Neural progenitor cell (in vitro differentiated cells): ENCODE results near the gene ARMC9. TPM values are rescaled to one million over a fixed set of nuclear protein-coding genes. Genes with fewer than 3 reads are reported as not detected.

ENCODE experiments used
- DNase-seq: peaks from one replicate; pipeline ENCODE4 v3.0.0-alpha.2; 2016; ENCODE audit warnings: low spot score
- H2AFZ ChIP-seq: fragments of 200-600 bp; sonication (generic); replicated peaks from 2 replicates; pipeline ENCODE4 v1.6.1; 2016; ENCODE audit warnings: antibody characterized with exemption
- H3F3A ChIP-seq: fragments of 200-600 bp; sonication (generic); 2 replicates; pipeline ENCODE4 v1.6.1; 2016; ENCODE audit warnings: antibody characterized with exemption, low read depth
- H3K27ac ChIP-seq: fragments of 200-600 bp; sonication (generic); 2 replicates; pipeline ENCODE4 v1.5.1; 2016; ENCODE audit warnings: mild to moderate bottlenecking
- H3K27me3 ChIP-seq: fragments of 200-600 bp; sonication (generic); 2 replicates; pipeline ENCODE4 v1.6.1; 2016; ENCODE audit warnings: mild to moderate bottlenecking, moderate library complexity
- H3K36me3 ChIP-seq: fragments of 200-600 bp; sonication (generic); 2 replicates; pipeline ENCODE4 v1.5.1; 2016
- H3K4me1 ChIP-seq: fragments of 200-600 bp; sonication (generic); 2 replicates; pipeline ENCODE4 v1.6.1; 2016; ENCODE audit warnings: mixed run types
- H3K4me2 ChIP-seq: fragments of 200-600 bp; sonication (generic); 2 replicates; pipeline ENCODE4 v1.6.1; 2016
- H3K4me3 ChIP-seq: fragments of 200-600 bp; sonication (generic); 2 replicates; pipeline ENCODE4 v1.5.1; 2016
- H3K79me2 ChIP-seq: fragments of 200-600 bp; sonication (generic); 2 replicates; pipeline ENCODE4 v1.6.1; 2016; ENCODE audit warnings: low read depth
- H3K9ac ChIP-seq: fragments of 200-600 bp; sonication (generic); 2 replicates; pipeline ENCODE4 v1.6.1; 2016
- H3K9me3 ChIP-seq: fragments of 200-600 bp; sonication (generic); 2 replicates; pipeline ENCODE4 v1.5.1; 2016; ENCODE audit warnings: low read depth
- H4K20me1 ChIP-seq: fragments of 200-600 bp; sonication (generic); 2 replicates; pipeline ENCODE4 v1.6.1; 2016; ENCODE audit warnings: low read depth
- H3K27ac Mint-ChIP-seq: 3 replicates; pipeline ENCODE4 v1.8.0; 2021; ENCODE audit warnings: mixed read lengths
- H3K27me3 Mint-ChIP-seq: 2 replicates; pipeline ENCODE4 v1.8.0; 2022; ENCODE audit warnings: low read depth, mild to moderate bottlenecking, inconsistent platforms, moderate library complexity, mixed read lengths; ENCODE audit not compliant: insufficient read depth
- H3K36me3 Mint-ChIP-seq: 3 replicates; pipeline ENCODE4 v1.8.0; 2021; ENCODE audit warnings: mixed read lengths
- H3K4me1 Mint-ChIP-seq: 3 replicates; pipeline ENCODE4 v1.8.0; 2021; ENCODE audit warnings: mixed read lengths
- H3K4me3 Mint-ChIP-seq: 3 replicates; pipeline ENCODE4 v1.8.0; 2021; ENCODE audit warnings: mild to moderate bottlenecking, moderate library complexity, mixed read lengths
- H3K9me3 Mint-ChIP-seq: 3 replicates; pipeline ENCODE4 v1.8.0; 2020; ENCODE audit warnings: mixed read lengths
- CTCF ChIP-seq: fragments of 200-600 bp; sonication (generic); IDR thresholded peaks from 2 replicates; pipeline ENCODE4 v1.5.1; 2017; ENCODE audit warnings: antibody characterized with exemption, mild to moderate bottlenecking
- EZH2 ChIP-seq: fragments of 200-600 bp; sonication (generic); IDR thresholded peaks from 2 replicates; pipeline ENCODE4 v1.6.1; 2017; ENCODE audit warnings: antibody characterized with exemption, mild to moderate bottlenecking, moderate library complexity
- EZH2phosphoT487 ChIP-seq: fragments of 200-600 bp; sonication (generic); IDR thresholded peaks from 2 replicates; pipeline ENCODE4 v1.6.1; 2017; ENCODE audit warnings: antibody characterized with exemption
- total RNA-seq: library from RNA; depleted of rRNA; stranded (reverse); fragments of >200 nt; gene quantifications from 2 replicates; pipeline ENCODE4 v1.2.3, GENCODE V29; 2015; ENCODE audit warnings: low replicate concordance

Gene ARMC9
- total RNA-seq, 1 donor from 2014 or later = 45.8 TPM

- peaks cover 14% of the 10 kb centered on the region for H3K4me1 ChIP-seq
- H3K9me3 ChIP-seq = no peaks in the 10 kb centered on the region
- no peaks in the 10 kb centered on the region for H3K36me3 ChIP-seq
- Mint-ChIP-seq H3K27me3 (peaks cover 37% of the 10 kb centered on the region), H3K36me3 (no peaks in the 10 kb centered on the region), H3K4me3 (peak within 1 kb of the TSS; percentile 76), H3K9me3 (no peaks in the 10 kb centered on the region), H3K4me1 (peaks cover 18% of the 10 kb centered on the region), H3K27ac (no peak within 1 kb of the TSS)
- H3F3A ChIP-seq = peaks cover 13% of the 10 kb centered on the region
- peak within 1 kb of the TSS; percentile 83 for H3K4me2 ChIP-seq
- TF ChIP-seq EZH2phosphoT487 (peak; percentile 32), EZH2 (no peak)
- peak within 1 kb of the TSS; percentile 88 for H2AFZ ChIP-seq
- H3K9ac ChIP-seq = no peak within 1 kb of the TSS
- H3K79me2 ChIP-seq = no peaks in the 10 kb centered on the region
- H3K4me3 ChIP-seq = peak within 1 kb of the TSS; percentile 55
- peaks cover 34% of the 10 kb centered on the region for H3K27me3 ChIP-seq
- DNase-seq = peak; percentile 61
- H4K20me1 ChIP-seq = no peaks in the 10 kb centered on the region
- H3K27ac ChIP-seq = no peak within 1 kb of the TSS
Measured at GRCh38 chr2:231395188-231396057, 197.0 kb downstream of the ARMC9 start, which contains the start of gene B3GNT7. B3GNT7 (plus strand) TSS chr2:231395710; CDS start chr2:231395804, 94 bp downstream.

- no peaks in the 10 kb centered on the region for H3K9me3 ChIP-seq
- Mint-ChIP-seq H3K4me3 (peak overlapping the region; percentile 63), H3K27me3 (peaks cover 39% of the 10 kb centered on the region), H3K27ac (no peak overlapping the region), H3K36me3 (no peaks in the 10 kb centered on the region), H3K9me3 (no peaks in the 10 kb centered on the region), H3K4me1 (peaks cover 23% of the 10 kb centered on the region)
- no peak for DNase-seq
- H3K4me2 ChIP-seq = peak overlapping the region; percentile 83
- peak overlapping the region; percentile 55 for H3K4me3 ChIP-seq
- peaks cover 34% of the 10 kb centered on the region for H3K27me3 ChIP-seq
- H3K4me1 ChIP-seq = peaks cover 22% of the 10 kb centered on the region
- H3K36me3 ChIP-seq = no peaks in the 10 kb centered on the region
- H3K27ac ChIP-seq = no peak overlapping the region
- peaks cover 21% of the 10 kb centered on the region for H3F3A ChIP-seq
- no peaks in the 10 kb centered on the region for H3K79me2 ChIP-seq
- H3K9ac ChIP-seq = no peak overlapping the region
- TF ChIP-seq EZH2phosphoT487 = peak; percentile 67
- no peak for TF ChIP-seq CTCF
- TF ChIP-seq EZH2 = peak; percentile 81
- peak overlapping the region; percentile 88 for H2AFZ ChIP-seq
- H4K20me1 ChIP-seq = no peaks in the 10 kb centered on the region
Measured at GRCh38 chr2:231396058-231396821, 197.8 kb downstream of the ARMC9 start.

- H3K36me3 ChIP-seq = no peaks in the 10 kb centered on the region
- peaks cover 24% of the 10 kb centered on the region for H3F3A ChIP-seq
- H3K27me3 ChIP-seq = peaks cover 34% of the 10 kb centered on the region
- H3K9me3 Mint-ChIP-seq = no peaks in the 10 kb centered on the region
- H3K27ac Mint-ChIP-seq = no peak overlapping the region
- TF ChIP-seq CTCF (no peak), EZH2phosphoT487 (no peak), EZH2 (no peak)
- DNase-seq = no peak
- no peak overlapping the region for H3K27ac ChIP-seq
- H3K9ac ChIP-seq = no peak overlapping the region
- H2AFZ ChIP-seq = no peak overlapping the region
- H3K4me3 ChIP-seq = no peak overlapping the region
- H3K79me2 ChIP-seq = no peaks in the 10 kb centered on the region
- H4K20me1 ChIP-seq = no peaks in the 10 kb centered on the region
- H3K9me3 ChIP-seq = no peaks in the 10 kb centered on the region
- no peak overlapping the region for H3K4me2 ChIP-seq
- no peaks in the 10 kb centered on the region for H3K36me3 Mint-ChIP-seq
- peaks cover 25% of the 10 kb centered on the region for H3K4me1 Mint-ChIP-seq
- peak overlapping the region; percentile 73 for H3K4me3 Mint-ChIP-seq
- H3K4me1 ChIP-seq = peaks cover 28% of the 10 kb centered on the region
- H3K27me3 Mint-ChIP-seq = peaks cover 39% of the 10 kb centered on the region
Measured at GRCh38 chr2:231397011-231397927, 198.8 kb downstream of the ARMC9 start.
